A549 (cell line): Measurements from ENCODE around the gene DDX25.

ENCODE experiments used
- ATOH8 ChIP-seq: fragments of 250-450 bp; sonication (Bioruptor Pico); IDR thresholded peaks from 2 replicates; pipeline ENCODE4 v1.5.0; 2020; ENCODE audit warnings: low read depth, mild to moderate bottlenecking, moderate library complexity
- CHD2 ChIP-seq: fragments of 150-350 bp; IDR thresholded peaks from 2 replicates; pipeline ENCODE4 v1.6.1; 2014; ENCODE audit warnings: low read length; ENCODE audit not compliant: partially characterized antibody
- CTCF ChIP-seq: fragments of >200 bp; sonication (Bioruptor Twin); formaldehyde crosslinking; IDR thresholded peaks from 3 replicates; pipeline ENCODE4 v1.5.1; 2016
- KDM1A ChIP-seq: fragments of 200-600 bp; sonication (generic); IDR thresholded peaks from 2 replicates; pipeline ENCODE4 v1.6.1; 2016; ENCODE audit warnings: low read depth, mild to moderate bottlenecking
- NR3C1 ChIP-seq: fragments of >200 bp; sonication (Bioruptor Twin); formaldehyde crosslinking; IDR thresholded peaks from 3 replicates; pipeline ENCODE4 v1.6.1; 2017
- PHF8 ChIP-seq: fragments of 200-600 bp; sonication (generic); IDR thresholded peaks from 2 replicates; pipeline ENCODE4 v1.6.1; 2016; ENCODE audit warnings: low read depth, mild to moderate bottlenecking, antibody characterized with exemption, moderate library complexity, borderline replicate concordance
- POLR2A ChIP-seq: IDR thresholded peaks from 2 replicates; pipeline ENCODE4 v1.6.1; 2012; ENCODE audit warnings: mild to moderate bottlenecking, low read length
- REST ChIP-seq: fragments of 200-600 bp; sonication (generic); IDR thresholded peaks from 2 replicates; pipeline ENCODE4 v1.6.1; 2016; ENCODE audit warnings: antibody characterized with exemption, mild to moderate bottlenecking, moderate library complexity
- TP53 ChIP-seq: fragments of 250-450 bp; sonication (Bioruptor Pico); IDR thresholded peaks from 2 replicates; pipeline ENCODE4 v1.5.0; 2021; ENCODE audit warnings: mild to moderate bottlenecking, moderate library complexity
- TF ChIP-seq, protein P1 (sequence below): IDR thresholded peaks from 2 replicates; pipeline ENCODE4 v1.6.1; 2012

- TF ChIP-seq CTCF (no peak), NR3C1 (no peak), CHD2 (no peak), POLR2A (no peak), REST (no peak), ATOH8 (CRISPR knock-in tag) (no peak), TP53 (CRISPR knock-in tag) (no peak), KDM1A (no peak), PHF8 (no peak)
- TF ChIP-seq, protein P1, sequence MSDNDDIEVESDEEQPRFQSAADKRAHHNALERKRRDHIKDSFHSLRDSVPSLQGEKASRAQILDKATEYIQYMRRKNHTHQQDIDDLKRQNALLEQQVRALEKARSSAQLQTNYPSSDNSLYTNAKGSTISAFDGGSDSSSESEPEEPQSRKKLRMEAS = no peak
Observed at GRCh38 chr11:125881291-125881690, 23.0 kb upstream of the DDX25 start.
